Trophoblast cell (in vitro differentiated cells and primary cell): Measurements from ENCODE around the gene CDK6.

ENCODE experiments used
- DNase-seq, 2 donors: peaks; one replicate each; pipeline ENCODE4 v3.0.0-alpha.2; 2016
- H2AFZ ChIP-seq: 2 replicates; pipeline ENCODE4 v1.6.1; 2013; ENCODE audit warnings: low read length, moderate library complexity, mild to moderate bottlenecking; ENCODE audit not compliant: insufficient read depth, poor library complexity
- H2AK5ac ChIP-seq: 2 replicates; pipeline ENCODE4 v1.6.1; 2013; ENCODE audit warnings: mild to moderate bottlenecking, low read length
- H2BK120ac ChIP-seq: 2 replicates; pipeline ENCODE4 v1.6.1; 2013; ENCODE audit warnings: low read length, mild to moderate bottlenecking, moderate library complexity; ENCODE audit not compliant: insufficient read depth, poor library complexity
- H2BK12ac ChIP-seq: 2 replicates; pipeline ENCODE4 v1.6.1; 2013; ENCODE audit warnings: mild to moderate bottlenecking, low read length, moderate library complexity
- H2BK5ac ChIP-seq: 2 replicates; pipeline ENCODE4 v1.6.1; 2013; ENCODE audit warnings: low read length, low read depth, moderate library complexity, mild to moderate bottlenecking; ENCODE audit not compliant: poor library complexity
- H3K14ac ChIP-seq: 2 replicates; pipeline ENCODE4 v1.6.1; 2013; ENCODE audit warnings: mild to moderate bottlenecking, low read length
- H3K18ac ChIP-seq: 2 replicates; pipeline ENCODE4 v1.6.1; 2013; ENCODE audit warnings: mild to moderate bottlenecking, low read length
- H3K23ac ChIP-seq: 2 replicates; pipeline ENCODE4 v1.6.1; 2013; ENCODE audit warnings: low read length
- H3K27ac ChIP-seq: 2 replicates; pipeline ENCODE4 v1.5.1; 2013; ENCODE audit warnings: low read depth, mild to moderate bottlenecking, inconsistent platforms, low read length, moderate library complexity
- H3K27me3 ChIP-seq: 2 replicates; pipeline ENCODE4 v1.6.1; 2013; ENCODE audit warnings: inconsistent platforms, mild to moderate bottlenecking, low read length, moderate library complexity; ENCODE audit not compliant: insufficient read depth
- H3K36me3 ChIP-seq, 2 experiments: 1 replicate in 1 of 2; 2 replicates in 1 of 2; pipeline ENCODE4 v1.6.1; 2013; ENCODE audit warnings: low read length in 2 of 2, mild to moderate bottlenecking in 2 of 2, moderate library complexity in 1 of 2; ENCODE audit not compliant: insufficient read depth in 2 of 2, control insufficient read depth in 1 of 2
- H3K4ac ChIP-seq: 2 replicates; pipeline ENCODE4 v1.6.1; 2013; ENCODE audit warnings: low read depth, mild to moderate bottlenecking, low read length, moderate library complexity
- H3K4me1 ChIP-seq, 2 experiments: 1 replicate in 1 of 2; 2 replicates in 1 of 2; pipeline ENCODE4 v1.6.1; 2013; ENCODE audit warnings: low read length in 2 of 2, mild to moderate bottlenecking in 2 of 2, moderate library complexity in 1 of 2; ENCODE audit not compliant: insufficient read depth in 2 of 2, control insufficient read depth in 1 of 2
- H3K4me2 ChIP-seq: 2 replicates; pipeline ENCODE4 v1.6.1; 2013; ENCODE audit warnings: inconsistent platforms, mild to moderate bottlenecking, low read length, moderate library complexity
- H3K4me3 ChIP-seq: 2 replicates; pipeline ENCODE4 v1.5.1; 2013; ENCODE audit warnings: mild to moderate bottlenecking, low read depth, low read length, inconsistent platforms
- H3K79me1 ChIP-seq: one replicate; pipeline ENCODE4 v1.6.1; 2013; ENCODE audit warnings: low read length
- H3K79me2 ChIP-seq: 2 replicates; pipeline ENCODE4 v1.6.1; 2013; ENCODE audit warnings: low read length, mild to moderate bottlenecking; ENCODE audit not compliant: control insufficient read depth, insufficient read depth, poor library complexity
- H3K9ac ChIP-seq: 2 replicates; pipeline ENCODE4 v1.6.1; 2013; ENCODE audit warnings: mild to moderate bottlenecking, low read length
- H3K9me3 ChIP-seq: 2 replicates; pipeline ENCODE4 v1.6.1; 2013; ENCODE audit warnings: low read depth, mild to moderate bottlenecking, control low read depth, inconsistent platforms, low read length; ENCODE audit not compliant: insufficient read depth
- H4K12ac ChIP-seq: 2 replicates; pipeline ENCODE4 v1.6.1; 2013; ENCODE audit warnings: low read depth, mild to moderate bottlenecking, low read length, moderate library complexity
- H4K8ac ChIP-seq: 2 replicates; pipeline ENCODE4 v1.6.1; 2013; ENCODE audit warnings: low read depth, mild to moderate bottlenecking, low read length, moderate library complexity
- H4K91ac ChIP-seq: one replicate; pipeline ENCODE4 v1.6.1; 2013; ENCODE audit warnings: low read depth, mild to moderate bottlenecking, low read length, moderate library complexity
- WGBS: extraction: QIAGEN DNeasy Blood & Tissue Kit; methylation state at CpG from one replicate; pipeline ENCODE4 v1.1.7; 2013; ENCODE audit warnings: missing lambda C conversion rate; ENCODE audit not compliant: insufficient read length, insufficient coverage; ENCODE audit errors: extremely low coverage; 5-methylcytosine and 5-hydroxymethylcytosine counted together

Gene CDK6

GRCh38 chr7:92881091-92881485, 44.7 kb upstream of the CDK6 start:
- Histone ChIP-seq H3K4me2 (no peak overlapping the region), H3K79me2 (no peaks in the 10 kb centered on the region), H2AK5ac (no peak overlapping the region), H3K4ac (no peak overlapping the region), H3K27ac (no peak overlapping the region), H3K36me3 (no peaks in the 10 kb centered on the region), H3K9ac (no peak overlapping the region), H4K91ac (no peak overlapping the region), H3K18ac (no peak overlapping the region), H2AFZ (no peak overlapping the region), H2BK5ac (no peak overlapping the region), H3K27me3 (no peaks in the 10 kb centered on the region), H2BK12ac (no peak overlapping the region), H3K14ac (no peak overlapping the region), H2BK120ac (no peak overlapping the region), H3K4me1 (peaks cover 0 to under 1% of the 10 kb centered on the region in 2 experiments), H4K8ac (no peak overlapping the region), H3K23ac (no peak overlapping the region), H4K12ac (no peak overlapping the region), H3K9me3 (no peaks in the 10 kb centered on the region), H3K79me1 (no peaks in the 10 kb centered on the region), H3K4me3 (no peak overlapping the region)
- no CpG with 5 or more reads among the region's 4 CpGs for WGBS
- no peak for DNase-seq

- H2BK120ac ChIP-seq, result no peak overlapping the region
- peak; percentile 35 to 55 for DNase-seq
- H3K36me3 ChIP-seq, result no peaks in the 10 kb centered on the region
- H3K4me1 ChIP-seq, result peaks cover 0 to 5% of the 10 kb centered on the region in 2 experiments
- no peak overlapping the region for H4K8ac ChIP-seq
- H3K14ac ChIP-seq, result no peak overlapping the region
- no peak overlapping the region for H3K23ac ChIP-seq
- no peak overlapping the region for H3K4ac ChIP-seq
- H4K12ac ChIP-seq, result no peak overlapping the region
- H3K4me3 ChIP-seq, result no peak overlapping the region
- no peak overlapping the region for H2BK5ac ChIP-seq
- no peaks in the 10 kb centered on the region for H3K79me2 ChIP-seq
- H2AFZ ChIP-seq, result no peak overlapping the region
- no CpG with 5 or more reads among the region's 2 CpGs for WGBS
- H3K4me2 ChIP-seq, result no peak overlapping the region
- H3K27ac ChIP-seq, result no peak overlapping the region
- H4K91ac ChIP-seq, result no peak overlapping the region
- H2BK12ac ChIP-seq, result no peak overlapping the region
- peaks cover 2% of the 10 kb centered on the region for H3K79me1 ChIP-seq
- peaks cover 2% of the 10 kb centered on the region for H3K9me3 ChIP-seq
- no peaks in the 10 kb centered on the region for H3K27me3 ChIP-seq
- no peak overlapping the region for H2AK5ac ChIP-seq
- H3K9ac ChIP-seq, result no peak overlapping the region
- no peak overlapping the region for H3K18ac ChIP-seq
Measured at GRCh38 chr7:92880212-92881090, 44.1 kb upstream of the CDK6 start.

GRCh38 chr7:92877367-92877766, 41.0 kb upstream of the CDK6 start:
- Histone ChIP-seq H4K8ac (no peak overlapping the region), H4K91ac (no peak overlapping the region), H3K4me1 (peaks cover 3 to 10% of the 10 kb centered on the region in 2 experiments), H3K27me3 (no peaks in the 10 kb centered on the region), H2BK12ac (no peak overlapping the region), H3K9me3 (peaks cover 2% of the 10 kb centered on the region), H3K18ac (no peak overlapping the region), H2AK5ac (no peak overlapping the region), H3K4me3 (no peak overlapping the region), H3K79me1 (peaks cover 2% of the 10 kb centered on the region), H3K9ac (no peak overlapping the region), H2BK5ac (no peak overlapping the region), H3K79me2 (no peaks in the 10 kb centered on the region), H3K4me2 (no peak overlapping the region), H4K12ac (no peak overlapping the region), H3K27ac (no peak overlapping the region), H2AFZ (no peak overlapping the region), H2BK120ac (no peak overlapping the region), H3K36me3 (no peaks in the 10 kb centered on the region), H3K23ac (no peak overlapping the region), H3K4ac (no peak overlapping the region), H3K14ac (no peak overlapping the region)
- DNase-seq, result no peak
- no CpG with 5 or more reads among the region's 1 CpG for WGBS

GRCh38 chr7:92876836-92877235, 40.5 kb upstream of the CDK6 start:
- Histone ChIP-seq H4K91ac (no peak overlapping the region), H3K18ac (no peak overlapping the region), H3K9ac (no peak overlapping the region), H3K4ac (no peak overlapping the region), H2BK5ac (no peak overlapping the region), H4K8ac (no peak overlapping the region), H3K4me1 (peaks cover 3 to 10% of the 10 kb centered on the region in 2 experiments), H2BK120ac (no peak overlapping the region), H4K12ac (no peak overlapping the region), H3K79me2 (no peaks in the 10 kb centered on the region), H3K27me3 (no peaks in the 10 kb centered on the region), H3K27ac (no peak overlapping the region), H2AK5ac (no peak overlapping the region), H3K23ac (no peak overlapping the region), H3K4me2 (no peak overlapping the region), H3K79me1 (peaks cover 2% of the 10 kb centered on the region), H3K36me3 (no peaks in the 10 kb centered on the region), H2AFZ (no peak overlapping the region), H3K9me3 (peaks cover 2% of the 10 kb centered on the region), H3K4me3 (no peak overlapping the region), H2BK12ac (no peak overlapping the region), H3K14ac (no peak overlapping the region)
- no CpG with 5 or more reads among the region's 1 CpG for WGBS
- DNase-seq, result no peak
